NCI-H526 (cell line): ENCODE data around the gene REG1B.
A peak's percentile ranks its signal among the peaks of the same experiment; 100 is the strongest.
"Not testable (repeated sequence)": the region's sequence is repeated elsewhere in the genome, so short reads cannot be mapped to it uniquely, and the experiment has no call there.

Experiments
- DNase-seq, 2 experiments: peaks; one replicate each; lab custom pipeline; 2025; lab: John Stamatoyannopoulos, UW

REG1B gene

DNA sequence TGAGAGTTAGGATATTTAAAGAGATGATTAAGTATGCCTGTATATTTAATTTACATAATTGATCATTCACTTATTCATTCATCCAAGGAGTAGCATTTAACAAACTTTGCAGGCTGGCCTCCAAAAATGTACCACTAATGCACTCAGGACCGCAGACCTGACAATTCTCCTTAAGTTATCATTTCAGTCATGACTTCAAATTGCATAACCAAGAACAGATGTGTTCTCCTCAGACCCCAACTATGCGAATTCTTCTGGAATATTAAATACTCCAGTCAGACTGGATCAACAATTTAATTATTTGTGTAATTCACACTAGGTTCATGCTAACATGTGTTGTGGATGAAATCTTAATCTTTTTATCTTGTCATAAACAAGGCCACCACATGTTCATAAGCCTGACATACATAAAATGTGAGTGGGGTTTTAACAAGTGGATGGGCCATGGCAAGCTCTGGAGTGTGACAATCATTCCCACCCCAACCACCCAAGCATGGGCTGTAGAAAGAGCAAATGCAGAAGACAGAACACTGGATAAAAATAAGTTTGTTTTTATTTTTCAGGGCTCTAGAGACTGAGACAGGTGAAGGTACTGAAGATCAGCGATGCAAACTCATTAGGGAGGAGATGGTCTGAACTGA lies 3.2 kb downstream of the REG1B start:
- no peak for DNase-seq

DNA sequence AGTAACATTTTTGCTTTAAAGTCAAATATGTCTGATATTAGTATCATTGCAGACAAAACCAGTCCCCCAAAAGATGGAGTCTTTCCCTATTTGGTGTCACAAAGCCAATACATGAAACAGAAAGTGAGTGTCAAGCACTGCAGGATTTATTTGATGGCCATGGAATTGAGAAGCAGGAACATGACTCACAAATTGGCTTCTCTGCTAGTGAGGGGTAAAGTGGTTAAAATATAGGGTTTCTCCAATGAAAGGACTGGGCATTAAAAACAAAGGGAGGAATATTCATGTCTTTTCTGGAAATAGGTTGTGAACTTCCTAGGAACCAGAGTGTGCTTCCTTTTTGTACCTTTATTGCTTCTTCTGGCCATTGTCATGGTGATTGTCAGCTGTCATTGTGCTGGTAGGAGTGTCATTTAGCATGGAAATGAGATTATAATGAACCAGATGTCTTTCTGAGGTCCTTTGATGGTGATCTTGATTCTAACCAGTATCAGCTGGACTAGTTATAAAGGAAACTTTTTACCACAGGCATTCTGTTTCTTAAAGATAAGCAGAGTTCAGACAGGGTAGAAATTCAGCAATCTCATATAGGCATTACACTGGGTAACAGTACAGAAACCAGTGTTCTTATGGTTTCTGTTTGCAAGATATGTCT lies 4.1 kb downstream of the REG1B start:
- DNase-seq, result no peak

DNA sequence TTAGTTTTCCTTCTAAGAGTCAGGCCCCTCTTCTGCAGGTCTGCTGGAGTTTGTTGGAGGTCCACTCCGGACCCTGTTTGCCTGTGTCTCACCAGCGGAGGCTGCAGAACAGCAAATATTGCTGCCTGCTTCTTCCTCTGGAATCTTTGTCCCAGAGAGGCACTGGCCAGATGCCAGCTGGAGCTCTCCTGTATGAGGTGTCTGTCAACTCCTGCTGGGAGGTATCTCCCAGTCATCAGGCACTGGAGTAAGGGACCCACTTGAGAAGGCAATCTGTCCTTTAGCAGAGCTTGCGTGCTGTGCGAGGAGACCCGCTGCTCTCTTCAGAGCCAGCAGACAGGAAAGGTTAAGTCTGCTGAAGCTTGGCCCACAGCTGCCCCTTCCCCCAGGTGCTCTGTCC lies 4.8 kb downstream of the REG1B start:
- DNase-seq, result no peak

DNA sequence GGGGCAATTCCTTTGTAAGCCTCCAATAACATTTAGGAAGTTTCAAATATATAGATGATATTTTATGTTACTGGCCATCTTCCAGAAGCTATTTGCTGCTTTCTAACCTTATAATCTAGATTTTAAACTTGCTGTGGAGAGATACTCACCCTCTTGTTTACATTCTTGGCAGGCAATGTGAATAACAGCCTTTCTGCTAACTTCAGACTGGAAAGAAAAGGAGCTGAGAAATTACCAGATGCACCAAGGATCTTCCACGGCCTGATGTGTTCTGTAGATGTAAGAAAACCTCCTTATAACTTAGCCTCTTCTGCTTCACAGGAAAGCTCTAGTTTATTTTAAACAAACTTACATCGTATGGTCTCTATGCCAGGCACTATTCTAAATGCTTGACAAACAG lies 16.7 kb downstream of the REG1B start:
- no peak for DNase-seq

DNA sequence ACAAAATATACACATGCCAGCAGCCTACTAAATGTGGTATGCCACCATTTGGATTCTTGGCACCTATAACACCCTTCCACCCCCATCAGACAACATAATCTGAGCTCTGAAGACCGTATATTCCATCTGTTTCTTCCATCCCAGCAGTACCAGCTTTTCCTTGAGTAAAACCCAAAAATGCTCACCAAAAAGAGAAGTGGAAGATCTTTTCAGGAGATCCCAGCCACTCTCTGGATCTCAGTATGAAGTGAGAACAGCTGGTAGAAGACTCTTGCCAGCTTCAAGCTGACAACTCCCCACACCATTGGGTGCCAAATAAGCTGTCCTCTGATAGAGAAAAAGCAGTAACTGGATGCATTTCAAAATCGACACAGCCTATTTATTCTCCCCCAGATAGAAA lies 22.6 kb downstream of the REG1B start:
- no peak for DNase-seq

DNA sequence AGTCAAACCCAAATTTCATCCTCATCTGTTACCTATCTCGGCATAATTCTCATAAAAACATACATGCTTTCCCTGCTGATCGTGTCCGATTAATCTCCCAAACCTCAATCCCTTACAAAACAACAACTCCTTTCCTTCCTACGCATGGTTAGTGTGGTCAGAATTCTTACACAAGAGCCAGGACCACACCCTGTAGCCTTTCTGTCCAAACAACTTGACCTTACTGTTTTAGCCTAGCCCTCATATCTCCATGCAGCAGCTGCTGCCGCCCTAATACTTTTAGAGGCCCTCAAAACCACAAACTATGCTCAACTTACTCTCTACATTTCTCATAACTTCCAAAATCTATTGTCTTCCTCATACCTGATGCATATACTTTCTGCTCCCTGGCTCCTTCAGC lies 33.0 kb downstream of the REG1B start:
- not testable (repeated sequence) for DNase-seq

DNA sequence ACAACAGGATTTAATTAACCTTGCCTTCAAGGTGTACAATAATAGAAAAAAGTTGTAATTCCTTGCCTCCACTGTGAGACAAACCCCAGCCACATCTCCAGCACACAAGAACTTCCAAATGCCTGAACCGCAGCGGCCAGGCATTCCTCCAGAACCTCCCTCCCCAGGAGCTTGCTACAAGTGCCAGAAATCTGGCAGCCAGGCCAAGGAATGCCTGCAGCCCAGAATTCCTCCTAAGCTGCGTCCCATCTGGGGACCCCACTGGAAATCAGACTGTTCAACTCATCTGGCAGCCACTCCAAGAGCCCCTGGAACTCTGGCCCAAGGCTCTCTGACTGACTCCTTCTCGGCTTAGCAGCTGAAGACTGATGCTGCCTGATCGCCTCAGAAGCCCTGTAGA lies 34.3 kb downstream of the REG1B start:
- DNase-seq, result not testable (repeated sequence)

DNA sequence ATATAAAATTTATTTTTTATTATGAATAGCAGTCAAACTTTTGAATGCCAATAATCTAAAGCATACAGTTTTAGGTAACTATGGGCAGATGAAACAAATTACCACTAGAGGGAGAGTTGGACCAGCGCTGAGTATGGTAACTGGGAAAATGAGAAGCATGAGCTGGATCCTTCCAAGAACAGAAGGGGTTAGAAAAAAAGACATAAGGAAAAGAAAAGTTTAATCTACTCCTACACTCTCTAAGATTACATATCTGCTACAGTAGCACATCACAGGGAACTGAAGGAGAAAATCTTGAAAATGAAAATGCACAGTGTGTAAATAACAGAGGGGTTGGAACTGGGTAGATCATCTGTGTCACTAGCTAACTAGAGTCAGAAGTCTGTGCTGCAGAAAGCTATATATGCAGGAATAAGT lies 46.8 kb downstream of the REG1B start:
- DNase-seq, result peak in 1 of 2 experiments; percentile 30

DNA sequence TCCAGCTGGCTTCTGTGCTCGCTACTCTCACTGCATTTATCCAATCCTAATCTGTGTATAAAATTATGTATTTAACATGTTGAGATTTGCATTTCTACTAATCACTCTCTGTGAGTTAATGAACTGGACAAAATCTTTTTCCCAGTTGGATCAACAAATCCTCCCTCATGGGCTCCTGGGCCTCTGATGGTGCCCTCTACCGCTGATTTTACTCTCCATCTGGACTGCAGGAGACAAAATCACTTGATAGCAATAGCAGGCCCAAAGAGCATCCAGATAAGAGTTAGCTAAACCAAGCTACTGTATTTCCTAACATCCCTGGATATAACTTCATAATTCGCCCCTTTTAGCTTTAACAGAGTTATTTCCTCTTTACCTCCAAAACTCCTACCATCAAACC lies 47.8 kb downstream of the REG1B start:
- DNase-seq, result no peak
